Endothelial cell of umbilical vein (primary cell): ENCODE data around the gene PHF12. TPM values are rescaled to one million over a fixed set of nuclear protein-coding genes. Genes with fewer than 3 reads are reported as not detected.

Experiments
- BruUV-seq: library from RNA; stranded (reverse); fragments of 400-500 nt; replicated peaks from 2 replicates; lab custom pipeline; 2021; lab: Mats Ljungman, UMichigan
- CTCF ChIA-PET: fragments of 300-600, 350-600 bp; sonication (Branson Sonifier 250); formaldehyde crosslinking; loops from one replicate; lab custom pipeline; 2021; ENCODE audit warnings: antibody characterized with exemption, inconsistent platforms; lab: Charles Lee
- POLR2A ChIA-PET: fragments of 300-600, 350-600 bp; sonication (Branson Sonifier 250); formaldehyde crosslinking; loops from one replicate; lab custom pipeline; 2021; ENCODE audit warnings: antibody characterized with exemption, inconsistent platforms; lab: Charles Lee
- DNase-seq: peaks from one replicate; pipeline ENCODE4 v3.0.0-alpha.2; 2011; ENCODE audit warnings: low read depth, low spot score
- FAIRE-seq: peaks from 2 replicates; lab custom pipeline; 2011; peaks lifted over from hg19 to GRCh38; lab: Jason Lieb, UNC
- H2AFZ ChIP-seq: 2 replicates; pipeline ENCODE4 v1.6.0; 2012; ENCODE audit warnings: low read depth, low read length, control low read depth, inconsistent platforms
- H3K27ac ChIP-seq: 2 replicates; pipeline ENCODE4 v1.5.1; 2011; ENCODE audit warnings: low read depth, mild to moderate bottlenecking, control low read depth, low read length, moderate library complexity; ENCODE audit not compliant: insufficient read depth
- H3K27me3 ChIP-seq, 2 experiments: 2 replicates each; pipeline versions ENCODE4 v1.6.0 to v1.6.1; 2011; ENCODE audit warnings: low read length in 2 of 2, mixed read lengths in 1 of 2; ENCODE audit not compliant: control insufficient read depth in 2 of 2, insufficient read depth in 2 of 2
- H3K36me3 ChIP-seq, 2 experiments: 2 replicates in 1 of 2; 3 replicates in 1 of 2; pipeline ENCODE4 v1.5.1; 2011; ENCODE audit warnings: low read length in 2 of 2, mild to moderate bottlenecking in 1 of 2, moderate library complexity in 1 of 2; ENCODE audit not compliant: control insufficient read depth in 2 of 2, insufficient read depth in 2 of 2; ENCODE audit errors: extremely low read depth in 1 of 2
- H3K4me1 ChIP-seq: 3 replicates; pipeline ENCODE4 v1.5.1; 2011; ENCODE audit warnings: mild to moderate bottlenecking, low read length; ENCODE audit not compliant: control insufficient read depth, insufficient read depth; ENCODE audit errors: extremely low read depth
- H3K4me2 ChIP-seq: 2 replicates; pipeline ENCODE4 v1.6.1; 2011; ENCODE audit warnings: low read length, control low read depth, mixed read lengths; ENCODE audit not compliant: insufficient read depth
- H3K4me3 ChIP-seq, 3 experiments: fragments of 200-600 bp in 1 of 3; sonication (generic), shearing (Covaris generic) in 1 of 3; replicated peaks in 1 of 3; 2 replicates each; pipeline ENCODE4 v1.5.1; 2011 to 2016; ENCODE audit warnings: control low read depth in 3 of 3, low read length in 3 of 3, mild to moderate bottlenecking in 2 of 3, inconsistent platforms in 1 of 3, low read depth in 1 of 3, moderate library complexity in 1 of 3; ENCODE audit not compliant: insufficient read depth in 1 of 3
- H3K79me2 ChIP-seq: 2 replicates; pipeline ENCODE4 v1.6.0; 2012; ENCODE audit warnings: low read length, inconsistent platforms; ENCODE audit not compliant: control insufficient read depth, insufficient read depth
- H3K9ac ChIP-seq: replicated peaks from 2 replicates; pipeline ENCODE3; 2011; ENCODE audit warnings: low read length, control low read depth; ENCODE audit not compliant: insufficient read depth; ENCODE audit errors: extremely low read depth
- H3K9me1 ChIP-seq: replicated peaks from 3 replicates; pipeline ENCODE4 v1.6.0; 2011; ENCODE audit warnings: mild to moderate bottlenecking, low read length; ENCODE audit not compliant: control insufficient read depth, insufficient read depth; ENCODE audit errors: extremely low read depth
- H3K9me3 ChIP-seq: replicated peaks from 2 replicates; pipeline ENCODE4 v1.5.1; 2012; ENCODE audit warnings: low read length, inconsistent platforms; ENCODE audit not compliant: control insufficient read depth, insufficient read depth
- H4K20me1 ChIP-seq: replicated peaks from 2 replicates; pipeline ENCODE3; 2011; ENCODE audit warnings: mild to moderate bottlenecking, low read length; ENCODE audit not compliant: control insufficient read depth, insufficient read depth; ENCODE audit errors: extremely low read depth
- CTCF ChIP-seq, 2 donors: IDR thresholded peaks; 1 replicate in 1 of 2; 2 replicates in 1 of 2; pipeline ENCODE4 v1.5.1; 2011; ENCODE audit warnings: low read length in 2 of 2, mild to moderate bottlenecking in 2 of 2, moderate library complexity in 2 of 2, control low read depth in 1 of 2, inconsistent platforms in 1 of 2, low read depth in 1 of 2; ENCODE audit not compliant: insufficient read depth in 1 of 2; ENCODE audit errors: extremely low read depth in 1 of 2
- EZH2 ChIP-seq: IDR thresholded peaks from 2 replicates; pipeline ENCODE4 v1.6.1; 2012; ENCODE audit warnings: borderline replicate concordance, low read depth, mild to moderate bottlenecking, moderate library complexity, low read length, inconsistent platforms; ENCODE audit not compliant: severe bottlenecking
- FOS ChIP-seq: IDR thresholded peaks from 2 replicates; pipeline ENCODE4 v1.6.1; 2011; ENCODE audit warnings: mild to moderate bottlenecking, low read length, moderate library complexity, borderline replicate concordance; ENCODE audit not compliant: insufficient read depth
- GATA2 ChIP-seq: IDR thresholded peaks from 2 replicates; pipeline ENCODE4 v1.7.0; 2011; ENCODE audit warnings: low read depth, mild to moderate bottlenecking, moderate library complexity, mixed read lengths, low read length; ENCODE audit not compliant: insufficient read length, insufficient read depth
- JUN ChIP-seq: IDR thresholded peaks from 2 replicates; pipeline ENCODE4 v1.6.1; 2011; ENCODE audit warnings: borderline replicate concordance, low read depth; ENCODE audit not compliant: insufficient read length, insufficient read depth
- MYC ChIP-seq: IDR thresholded peaks from one replicate; pipeline ENCODE4 v1.6.1; 2011; ENCODE audit warnings: mild to moderate bottlenecking, low read depth, low read length
- POLR2A ChIP-seq: IDR thresholded peaks from 2 replicates; pipeline ENCODE4 v1.6.1; 2012; ENCODE audit warnings: low read depth, mild to moderate bottlenecking, control low read depth, low read length
- POLR2AphosphoS5 ChIP-seq: IDR thresholded peaks from 2 replicates; pipeline ENCODE4 v1.6.1; 2012; ENCODE audit warnings: low read depth, mild to moderate bottlenecking, control low read depth, low read length, moderate library complexity; ENCODE audit not compliant: insufficient read depth
- dilution Hi-C: fragments of 300-500 bp; cut with MboI; formaldehyde crosslinking; loops from one replicate; pipeline ENCODE4 v1.15.0; 2019; ENCODE audit warnings: low sequenced_read_pairs; ENCODE audit not compliant: extremely low pct_ligation_motif_present
- intact Hi-C: fragments of 100-400 bp; cut with micrococcal nuclease; formaldehyde crosslinking; loops from one replicate; pipeline ENCODE4 v1.10.0; 2022
- polyA plus RNA-seq, 4 experiments: library from polyadenylated mRNA; depleted of rRNA in 3 of 4; stranded (reverse) in 3 of 4; unstranded in 1 of 4; fragments of >200 nt; gene quantifications; 2 replicates each; pipeline versions ENCODE4 v1.2.1 to v1.2.3, GENCODE V29; 2011 to 2012; ENCODE audit warnings: missing spikeins in 1 of 4
- total RNA-seq: library from RNA; stranded (reverse); gene quantifications from 2 replicates; pipeline ENCODE4 v1.2.3, GENCODE V29; 2021
- TF ChIP-seq, protein P1 (sequence below): IDR thresholded peaks from 2 replicates; pipeline ENCODE4 v1.6.1; 2011; ENCODE audit not compliant: insufficient read depth, insufficient read length

Gene PHF12
- total and polyA plus RNA-seq, 2 donors (not counting 3 experiments of a cell fraction or from before 2014, with no cell fraction given): 26.6 to 44.2 TPM

GRCh38 chr17:28985950-28986713, 34.8 kb upstream of the PHF12 start:
- Histone ChIP-seq H3K4me2 (no peak overlapping the region), H3K4me1 (peaks cover 17% of the 10 kb centered on the region), H4K20me1 (no peaks in the 10 kb centered on the region), H3K27ac (no peak overlapping the region), H3K9me3 (no peaks in the 10 kb centered on the region), H3K79me2 (no peaks in the 10 kb centered on the region), H3K9ac (no peak overlapping the region), H3K4me3 (no peak overlapping the region), H2AFZ (no peak overlapping the region), H3K9me1 (no peaks in the 10 kb centered on the region), H3K27me3 (peaks cover 0 to 10% of the 10 kb centered on the region in 2 experiments), H3K36me3 (no peaks in the 10 kb centered on the region)
- ChIA-PET CTCF (no interaction called here), POLR2A (no interaction called here)
- no peak for DNase-seq
- BruUV-seq: no TSS peak
- TF ChIP-seq MYC (no peak), FOS (no peak), CTCF (IDR thresholded peaks at IDR 0.05; ENCODE audit: extremely low read depth in 1 of 2, insufficient read depth in 1 of 2, low read depth in 1 of 2, low read length in 2 of 2) (no peak), POLR2A (no peak), POLR2AphosphoS5 (no peak), JUN (no peak), GATA2 (no peak), EZH2 (no peak)
- TF ChIP-seq, protein P1, sequence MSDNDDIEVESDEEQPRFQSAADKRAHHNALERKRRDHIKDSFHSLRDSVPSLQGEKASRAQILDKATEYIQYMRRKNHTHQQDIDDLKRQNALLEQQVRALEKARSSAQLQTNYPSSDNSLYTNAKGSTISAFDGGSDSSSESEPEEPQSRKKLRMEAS: no peak
- intact Hi-C loops (no loop called here), dilution Hi-C loops (no loop called here)
- no peak for FAIRE-seq
